ENCODE measurements around the gene NELL1.

Gene NELL1

GRCh38 chr11:21480240-21480639 lies 810.9 kb downstream of the NELL1 start:
- no peak overlapping the region for H3K4me3 ChIP-seq (ENCODE audit: control insufficient read depth, low read depth, low read length)
- TF ChIP-seq, protein P1, sequence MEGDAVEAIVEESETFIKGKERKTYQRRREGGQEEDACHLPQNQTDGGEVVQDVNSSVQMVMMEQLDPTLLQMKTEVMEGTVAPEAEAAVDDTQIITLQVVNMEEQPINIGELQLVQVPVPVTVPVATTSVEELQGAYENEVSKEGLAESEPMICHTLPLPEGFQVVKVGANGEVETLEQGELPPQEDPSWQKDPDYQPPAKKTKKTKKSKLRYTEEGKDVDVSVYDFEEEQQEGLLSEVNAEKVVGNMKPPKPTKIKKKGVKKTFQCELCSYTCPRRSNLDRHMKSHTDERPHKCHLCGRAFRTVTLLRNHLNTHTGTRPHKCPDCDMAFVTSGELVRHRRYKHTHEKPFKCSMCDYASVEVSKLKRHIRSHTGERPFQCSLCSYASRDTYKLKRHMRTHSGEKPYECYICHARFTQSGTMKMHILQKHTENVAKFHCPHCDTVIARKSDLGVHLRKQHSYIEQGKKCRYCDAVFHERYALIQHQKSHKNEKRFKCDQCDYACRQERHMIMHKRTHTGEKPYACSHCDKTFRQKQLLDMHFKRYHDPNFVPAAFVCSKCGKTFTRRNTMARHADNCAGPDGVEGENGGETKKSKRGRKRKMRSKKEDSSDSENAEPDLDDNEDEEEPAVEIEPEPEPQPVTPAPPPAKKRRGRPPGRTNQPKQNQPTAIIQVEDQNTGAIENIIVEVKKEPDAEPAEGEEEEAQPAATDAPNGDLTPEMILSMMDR (conservative IDR thresholded peaks at IDR 0.05; ENCODE audit: control insufficient read depth, insufficient read depth, low read depth, low read length): no peak
- DNase-seq (ENCODE audit: low read depth): no peak

DNA sequence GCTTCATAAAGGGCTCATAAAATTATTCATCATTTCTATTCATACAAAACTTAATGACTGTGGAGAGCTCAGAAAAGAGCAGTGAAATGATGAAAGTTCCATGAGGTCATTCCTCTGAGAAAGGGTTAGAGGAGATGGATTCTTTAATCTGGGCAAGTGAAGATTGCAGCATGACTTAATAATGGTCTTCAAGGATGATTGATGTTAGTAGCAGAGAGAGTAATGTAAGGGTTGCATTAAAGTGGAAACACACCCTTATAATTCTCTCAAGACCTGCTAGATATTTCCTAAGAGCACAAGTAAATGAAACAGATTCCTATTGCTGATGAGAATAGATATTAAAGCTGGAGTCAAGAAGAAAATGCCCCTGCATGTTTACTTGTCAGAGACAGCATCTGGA lies 811.9 kb downstream of the NELL1 start:
- no peak for DNase-seq (ENCODE audit: low read depth)
- TF ChIP-seq, protein P1 (conservative IDR thresholded peaks at IDR 0.05; ENCODE audit: control insufficient read depth, insufficient read depth, low read depth, low read length): no peak
- H3K4me3 ChIP-seq (ENCODE audit: control insufficient read depth, low read depth, low read length): no peak overlapping the region

DNA sequence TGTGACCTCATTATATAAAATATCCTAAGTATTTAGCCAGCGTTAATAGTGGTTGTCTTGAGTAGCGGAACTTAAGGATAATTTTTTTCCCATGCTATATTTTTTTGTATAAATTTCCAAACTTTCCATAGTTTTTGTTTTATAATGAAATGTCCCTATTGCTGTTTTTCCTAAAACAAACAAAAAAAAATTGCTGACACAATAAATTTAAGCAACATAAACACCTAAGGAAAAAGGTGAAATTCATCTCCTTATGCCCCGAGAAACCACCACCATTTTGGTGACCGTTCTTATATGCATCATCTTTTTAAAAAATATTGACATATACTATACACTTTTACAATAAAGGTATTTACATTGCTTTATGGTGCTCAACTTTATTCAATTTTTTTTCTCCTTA lies 814.7 kb downstream of the NELL1 start:
- TF ChIP-seq, protein P1 (conservative IDR thresholded peaks at IDR 0.05; ENCODE audit: control insufficient read depth, insufficient read depth, low read depth, low read length): no peak
- H3K4me3 ChIP-seq (ENCODE audit: control insufficient read depth, low read depth, low read length): no peak overlapping the region
- DNase-seq (ENCODE audit: low read depth): no peak

DNA sequence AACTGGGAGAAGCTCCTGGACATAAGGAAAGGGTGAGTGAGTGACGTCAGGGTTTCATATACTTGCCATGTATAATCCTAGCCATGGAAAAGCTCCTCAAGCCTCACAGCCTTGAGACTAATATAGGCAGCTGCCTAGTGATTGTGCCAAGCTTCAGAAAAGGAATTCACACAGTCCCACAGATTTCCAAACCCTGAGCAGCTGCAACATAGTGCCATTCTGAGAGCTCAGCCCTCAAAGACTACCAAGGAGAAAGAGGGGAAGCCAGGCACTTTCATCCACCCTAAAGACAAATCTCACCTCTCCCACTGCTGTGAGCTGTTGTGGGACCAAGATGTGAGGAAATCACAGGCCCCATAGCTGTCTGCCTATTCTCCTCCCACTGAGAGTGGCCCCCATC lies 815.6 kb downstream of the NELL1 start:
- no peak for DNase-seq (ENCODE audit: low read depth)
- TF ChIP-seq, protein P1 (conservative IDR thresholded peaks at IDR 0.05; ENCODE audit: control insufficient read depth, insufficient read depth, low read depth, low read length): no peak
- H3K4me3 ChIP-seq (ENCODE audit: control insufficient read depth, low read depth, low read length): no peak overlapping the region

GRCh38 chr11:21485426-21485825 lies 816.0 kb downstream of the NELL1 start:
- no peak overlapping the region for H3K4me3 ChIP-seq (ENCODE audit: control insufficient read depth, low read depth, low read length)
- TF ChIP-seq, protein P1 (conservative IDR thresholded peaks at IDR 0.05; ENCODE audit: control insufficient read depth, insufficient read depth, low read depth, low read length): no peak
- DNase-seq (ENCODE audit: low read depth): no peak

DNA sequence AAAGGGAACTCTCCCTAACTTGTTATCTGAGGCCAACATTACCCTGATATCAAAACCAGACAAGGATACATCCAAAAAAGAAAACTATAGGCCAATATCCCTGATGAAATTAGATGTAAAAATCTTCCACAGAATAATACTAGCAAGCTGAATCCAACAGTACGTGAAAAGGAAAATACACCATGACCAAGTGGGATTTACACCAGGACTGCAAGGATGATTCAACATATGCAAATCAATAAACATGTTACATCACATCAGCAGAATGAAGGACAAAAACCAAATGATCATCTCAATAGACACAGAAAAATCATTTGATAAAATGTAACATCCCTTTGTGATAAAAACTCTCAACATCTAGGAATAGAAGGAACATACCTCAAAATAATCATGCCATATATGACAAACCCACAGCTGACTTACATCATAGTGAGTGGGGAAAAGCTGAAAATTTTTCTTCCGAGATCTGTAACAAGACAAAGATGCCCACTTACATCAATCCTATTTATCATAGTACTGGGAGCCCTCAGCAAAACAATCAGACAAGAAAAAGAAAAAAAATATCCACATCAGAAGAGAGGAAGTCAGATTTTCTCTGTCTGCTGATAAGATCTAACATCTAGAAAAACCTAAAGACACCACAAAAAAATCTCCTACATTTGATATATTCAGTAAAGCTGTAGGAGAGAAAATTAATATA lies 820.2 kb downstream of the NELL1 start:
- no peak overlapping the region for H3K4me3 ChIP-seq (ENCODE audit: control insufficient read depth, low read depth, low read length)
- TF ChIP-seq, protein P1 (conservative IDR thresholded peaks at IDR 0.05; ENCODE audit: control insufficient read depth, insufficient read depth, low read depth, low read length): no peak
- DNase-seq (ENCODE audit: low read depth): no peak

DNA sequence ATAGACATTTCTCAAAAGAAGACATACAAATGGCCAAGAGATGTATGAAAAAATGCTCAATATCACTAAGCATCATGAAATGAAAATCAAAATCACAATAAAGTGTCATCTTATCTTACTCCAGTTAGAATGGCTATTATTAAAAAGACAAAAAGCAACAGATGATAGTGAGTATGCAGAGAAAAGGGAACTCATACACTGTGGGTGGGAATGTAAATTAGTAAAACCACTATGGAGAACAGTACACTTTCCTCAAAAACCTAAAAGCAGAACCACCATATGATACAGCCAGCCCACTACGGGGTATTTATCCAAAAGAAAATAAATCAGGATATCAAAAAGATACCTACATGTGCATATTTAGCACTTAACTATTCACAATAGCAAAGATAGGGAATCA lies 823.5 kb downstream of the NELL1 start:
- no peak for DNase-seq (ENCODE audit: low read depth)
- TF ChIP-seq, protein P1 (conservative IDR thresholded peaks at IDR 0.05; ENCODE audit: control insufficient read depth, insufficient read depth, low read depth, low read length): no peak
- no peak overlapping the region for H3K4me3 ChIP-seq (ENCODE audit: control insufficient read depth, low read depth, low read length)
